Stimulated activated CD4-positive, alpha-beta T cell treated with anti-CD3 and anti-CD28 coated beads, Interleukin-2, amount 100 ng/mL, for 4 hours (primary cell): ENCODE data around the gene ZNF385D.

Experiments
- DNase-seq: peaks from one replicate; pipeline ENCODE4 v3.0.0-alpha.2; 2020; ENCODE audit warnings: low read depth

ZNF385D gene

GRCh38 chr3:21599890-21600289, 151.1 kb downstream of the ZNF385D start:
- DNase-seq, result no peak

- DNase-seq, result no peak
These were observed 158.2 kb downstream of the ZNF385D start for GRCh38 chr3:21592828-21593227.

- no peak for DNase-seq
These were observed 163.1 kb downstream of the ZNF385D start for GRCh38 chr3:21587894-21588293.

GRCh38 chr3:21585216-21585740, 165.7 kb downstream of the ZNF385D start:
- DNase-seq, result no peak

- DNase-seq, result no peak
These were observed 177.7 kb downstream of the ZNF385D start for GRCh38 chr3:21573291-21573690.

- DNase-seq, result no peak
These were observed 186.5 kb downstream of the ZNF385D start for GRCh38 chr3:21564531-21564930.

- DNase-seq, result no peak
These were observed 188.8 kb downstream of the ZNF385D start for GRCh38 chr3:21562243-21562642.

GRCh38 chr3:21561472-21561871, 189.5 kb downstream of the ZNF385D start:
- no peak for DNase-seq

GRCh38 chr3:21551019-21551418, 200.0 kb downstream of the ZNF385D start:
- no peak for DNase-seq

- no peak for DNase-seq
These were observed 206.9 kb downstream of the ZNF385D start for GRCh38 chr3:21544076-21544462.

- no peak for DNase-seq
These were observed 207.5 kb downstream of the ZNF385D start for GRCh38 chr3:21543380-21544075.

GRCh38 chr3:21542656-21543379, 208.2 kb downstream of the ZNF385D start:
- no peak for DNase-seq

- DNase-seq, result no peak
These were observed 210.7 kb downstream of the ZNF385D start for GRCh38 chr3:21540265-21540664.

- DNase-seq, result no peak
These were observed 216.5 kb downstream of the ZNF385D start for GRCh38 chr3:21534462-21534861.

GRCh38 chr3:21533002-21533401, 218.0 kb downstream of the ZNF385D start:
- DNase-seq, result no peak

GRCh38 chr3:21531909-21532308, 219.1 kb downstream of the ZNF385D start:
- DNase-seq, result no peak

GRCh38 chr3:21528291-21528995, 222.6 kb downstream of the ZNF385D start:
- no peak for DNase-seq

- no peak for DNase-seq
These were observed 224.5 kb downstream of the ZNF385D start for GRCh38 chr3:21526461-21526860.

GRCh38 chr3:21524133-21524532, 226.9 kb downstream of the ZNF385D start:
- no peak for DNase-seq

- DNase-seq, result no peak
These were observed 230.7 kb downstream of the ZNF385D start for GRCh38 chr3:21520106-21520963.

- DNase-seq, result no peak
These were observed 233.8 kb downstream of the ZNF385D start for GRCh38 chr3:21517184-21517583.

- no peak for DNase-seq
These were observed 235.6 kb downstream of the ZNF385D start for GRCh38 chr3:21515417-21515816.
